Ascending aorta (tissue), 2 donors: ENCODE measurements around the gene RFPL3. TPM values are rescaled to one million over a fixed set of nuclear protein-coding genes. Genes with fewer than 3 reads are reported as not detected.
"Not testable (repeated sequence)": the region's sequence is repeated elsewhere in the genome, so short reads cannot be mapped to it uniquely, and the experiment has no call there.

Experiments
- DNase-seq, 2 donors: peaks; one replicate each; pipeline ENCODE4 v3.0.0-alpha.2; 2019; ENCODE audit warnings: low spot score in 2 of 2
- H3K27ac ChIP-seq, 2 donors: fragments of 200-600 bp; sonication (generic); one replicate each; pipeline ENCODE4 v1.5.1; 2016 to 2017; ENCODE audit warnings: mild to moderate bottlenecking in 1 of 2
- H3K27me3 ChIP-seq: fragments of 200-600 bp; sonication (generic); one replicate; pipeline ENCODE4 v1.5.1; 2017
- H3K36me3 ChIP-seq, 2 donors: fragments of 200-600 bp; sonication (generic); one replicate each; pipeline ENCODE4 v1.5.1; 2016
- H3K4me1 ChIP-seq, 2 donors: fragments of 200-600 bp; sonication (generic); one replicate each; pipeline ENCODE4 v1.5.1; 2016 to 2017; ENCODE audit warnings: mild to moderate bottlenecking in 1 of 2
- H3K4me3 ChIP-seq, 2 donors: fragments of 200-600 bp; sonication (generic); one replicate each; pipeline ENCODE4 v1.5.1; 2016 to 2017; ENCODE audit warnings: mild to moderate bottlenecking in 1 of 2
- H3K9me3 ChIP-seq, 2 donors: fragments of 200-600 bp; sonication (generic); one replicate each; pipeline ENCODE4 v1.5.1; 2016
- CTCF ChIP-seq, 3 experiments: fragments of 200-600 bp in 2 of 3; fragments of 450-650 bp in 1 of 3; sonication (generic) in 2 of 3; IDR thresholded peaks; one replicate each; pipeline ENCODE4 v1.5.1; 2016 to 2019; ENCODE audit warnings: antibody characterized with exemption in 3 of 3, mild to moderate bottlenecking in 1 of 3, moderate library complexity in 1 of 3
- intact Hi-C: fragments of 100-400 bp; cut with DNase I; formaldehyde crosslinking; loops from one replicate; pipeline ENCODE4 v1.15.1; 2023
- total RNA-seq: library from RNA; depleted of rRNA; stranded (reverse); fragments of >200 nt; gene quantifications from one replicate; pipeline ENCODE4 v1.1.0, GENCODE V29; 2016

The RFPL3 gene
- total RNA-seq, 1 donor from 2014 or later, result not detected

GRCh38 chr22:32340411-32340810 is 17.3 kb upstream of the RFPL3 start:
- H3K36me3 ChIP-seq, result no peaks in the 10 kb centered on the region
- peak in 1 of 2 donors; percentile 25 for DNase-seq
- no peak overlapping the region for H3K27ac ChIP-seq
- no peak for TF ChIP-seq CTCF (IDR thresholded peaks at IDR 0.05)
- H3K4me3 ChIP-seq, result no peak overlapping the region
- H3K27me3 ChIP-seq, result no peaks in the 10 kb centered on the region
- no peaks in the 10 kb centered on the region for H3K4me1 ChIP-seq
- H3K9me3 ChIP-seq, result no peaks in the 10 kb centered on the region
- intact Hi-C loops, result no loop called here

GRCh38 chr22:32341122-32341740 is 16.4 kb upstream of the RFPL3 start:
- no peaks in the 10 kb centered on the region for H3K36me3 ChIP-seq
- DNase-seq, result peak in 1 of 2 donors; percentile 42
- no peaks in the 10 kb centered on the region for H3K27me3 ChIP-seq
- H3K9me3 ChIP-seq, result no peaks in the 10 kb centered on the region
- intact Hi-C loops, result no loop called here
- H3K4me3 ChIP-seq, result no peak overlapping the region
- no peaks in the 10 kb centered on the region for H3K4me1 ChIP-seq
- TF ChIP-seq CTCF (IDR thresholded peaks at IDR 0.05), result no peak
- no peak overlapping the region for H3K27ac ChIP-seq

GRCh38 chr22:32342977-32343376 is 14.7 kb upstream of the RFPL3 start:
- Histone ChIP-seq H3K9me3 (no peaks in the 10 kb centered on the region), H3K4me3 (no peak overlapping the region), H3K4me1 (no peaks in the 10 kb centered on the region), H3K27me3 (no peaks in the 10 kb centered on the region), H3K36me3 (no peaks in the 10 kb centered on the region), H3K27ac (no peak overlapping the region)
- TF ChIP-seq CTCF (IDR thresholded peaks at IDR 0.05), result no peak
- no peak for DNase-seq
- intact Hi-C loops, result no loop called here

- no peak for TF ChIP-seq CTCF (IDR thresholded peaks at IDR 0.05)
- Histone ChIP-seq H3K9me3 (no peaks in the 10 kb centered on the region), H3K27ac (no peak overlapping the region), H3K36me3 (no peaks in the 10 kb centered on the region), H3K4me3 (no peak overlapping the region), H3K27me3 (no peaks in the 10 kb centered on the region), H3K4me1 (no peaks in the 10 kb centered on the region)
- intact Hi-C loops, result no loop called here
- DNase-seq, result no peak
Observed at GRCh38 chr22:32343941-32344340, 13.7 kb upstream of the RFPL3 start.

- intact Hi-C loops, result no loop called here
- no peak for DNase-seq
Observed at GRCh38 chr22:32348031-32348611, 9.5 kb upstream of the RFPL3 start.

GRCh38 chr22:32351875-32352274 is 5.8 kb upstream of the RFPL3 start:
- H3K36me3 ChIP-seq, DNase-seq, intact Hi-C loops: not testable (repeated sequence)

More at GRCh38 chr22:32348031-32348611, 9.5 kb upstream of the RFPL3 start:
- Histone ChIP-seq H3K36me3 (no peaks in the 10 kb centered on the region), H3K27ac (no peak overlapping the region), H3K9me3 (no peaks in the 10 kb centered on the region), H3K4me1 (no peaks in the 10 kb centered on the region), H3K27me3 (no peaks in the 10 kb centered on the region), H3K4me3 (no peak overlapping the region)
- no peak for TF ChIP-seq CTCF (IDR thresholded peaks at IDR 0.05)

More at GRCh38 chr22:32351875-32352274, 5.8 kb upstream of the RFPL3 start:
- not testable (repeated sequence) for H3K4me1 ChIP-seq, H3K27ac ChIP-seq, H3K4me3 ChIP-seq, H3K9me3 ChIP-seq, H3K27me3 ChIP-seq
